Measurements from ENCODE around the gene RASAL3.

DNA sequence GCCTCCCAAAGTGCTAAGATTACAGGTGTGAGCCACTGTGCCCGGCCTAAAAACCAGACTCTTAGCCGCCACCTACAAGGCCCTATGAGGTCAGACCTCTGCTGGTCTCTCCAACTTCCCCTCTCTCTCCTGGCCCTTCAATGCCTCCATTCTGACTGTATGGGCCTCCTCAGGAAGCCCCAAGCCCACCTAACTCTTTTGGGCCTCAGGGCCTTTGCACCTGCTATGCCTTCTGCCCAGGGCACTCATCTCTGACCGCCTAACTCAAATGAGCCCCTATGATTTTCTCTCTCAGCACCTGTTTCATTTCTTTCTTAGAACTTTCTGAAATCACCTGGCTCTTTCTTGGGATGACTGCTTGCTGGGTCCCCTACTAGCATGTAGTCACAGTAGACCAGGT lies 21.0 kb downstream of the RASAL3 start:
- TF ChIP-seq, protein P1, sequence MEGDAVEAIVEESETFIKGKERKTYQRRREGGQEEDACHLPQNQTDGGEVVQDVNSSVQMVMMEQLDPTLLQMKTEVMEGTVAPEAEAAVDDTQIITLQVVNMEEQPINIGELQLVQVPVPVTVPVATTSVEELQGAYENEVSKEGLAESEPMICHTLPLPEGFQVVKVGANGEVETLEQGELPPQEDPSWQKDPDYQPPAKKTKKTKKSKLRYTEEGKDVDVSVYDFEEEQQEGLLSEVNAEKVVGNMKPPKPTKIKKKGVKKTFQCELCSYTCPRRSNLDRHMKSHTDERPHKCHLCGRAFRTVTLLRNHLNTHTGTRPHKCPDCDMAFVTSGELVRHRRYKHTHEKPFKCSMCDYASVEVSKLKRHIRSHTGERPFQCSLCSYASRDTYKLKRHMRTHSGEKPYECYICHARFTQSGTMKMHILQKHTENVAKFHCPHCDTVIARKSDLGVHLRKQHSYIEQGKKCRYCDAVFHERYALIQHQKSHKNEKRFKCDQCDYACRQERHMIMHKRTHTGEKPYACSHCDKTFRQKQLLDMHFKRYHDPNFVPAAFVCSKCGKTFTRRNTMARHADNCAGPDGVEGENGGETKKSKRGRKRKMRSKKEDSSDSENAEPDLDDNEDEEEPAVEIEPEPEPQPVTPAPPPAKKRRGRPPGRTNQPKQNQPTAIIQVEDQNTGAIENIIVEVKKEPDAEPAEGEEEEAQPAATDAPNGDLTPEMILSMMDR (IDR thresholded peaks at IDR 0.05; ENCODE audit: low read length): no peak
- no peak for TF ChIP-seq EZH2phosphoT487 (IDR thresholded peaks at IDR 0.05; ENCODE audit: low read length)
- TF ChIP-seq EZH2 (optimal IDR thresholded peaks at IDR 0.05; ENCODE audit: low read depth, low read length): no peak

All from MM.1S (cell line).